ENCODE measurements around the gene TDO2.

Gene TDO2

GRCh38 chr4:155903453-155903852 lies at the start of gene TDO2:
TSS of gene TDO2 (plus strand) at chr4:155903696. CDS start at chr4:155903759, 63 bp downstream.
- H3K27me3 Mint-ChIP-seq, result peaks cover 15% of the 10 kb centered on the region
- H3K9me3 Mint-ChIP-seq, result no peaks in the 10 kb centered on the region
- no peak within 1 kb of the TSS for H3K4me3 Mint-ChIP-seq
- no peak within 1 kb of the TSS for H3K27ac Mint-ChIP-seq
- no peaks in the 10 kb centered on the region for H3K4me1 Mint-ChIP-seq
- H3K36me3 Mint-ChIP-seq, result no peaks in the 10 kb centered on the region

DNA sequence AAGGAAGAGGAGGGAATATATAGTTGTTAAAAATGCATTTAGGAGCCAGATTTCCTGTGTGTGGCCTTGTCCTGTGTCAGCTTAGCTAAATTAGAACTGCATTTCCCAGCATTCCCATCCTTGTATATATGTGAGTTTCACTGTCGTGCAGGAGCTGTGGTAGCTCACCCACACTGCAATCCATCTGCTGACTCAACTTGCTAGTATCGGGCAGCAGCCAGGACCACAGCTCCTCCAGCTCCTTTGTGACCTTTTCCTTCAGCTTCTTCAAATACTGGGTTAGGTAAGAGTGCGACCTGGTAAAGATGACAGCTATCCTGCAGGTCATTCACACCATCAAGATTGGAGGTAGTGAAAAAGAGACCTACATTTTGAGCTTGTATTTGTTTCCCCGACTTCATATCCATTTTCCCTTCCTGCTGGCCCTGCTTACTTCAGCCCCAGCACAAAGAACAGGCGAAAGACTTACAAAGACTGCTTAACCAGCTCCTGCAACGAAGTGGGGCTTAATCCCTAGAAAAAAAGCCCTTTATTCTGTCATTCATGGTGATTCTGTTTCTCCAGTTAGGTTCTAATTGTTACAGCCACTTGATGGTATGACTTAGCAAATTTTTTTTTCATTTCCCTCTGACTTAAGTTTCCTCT lies 48.8 kb upstream of the TDO2 start:
- H3K27ac Mint-ChIP-seq, result no peak overlapping the region
- H3K9me3 Mint-ChIP-seq, result peaks cover 8% of the 10 kb centered on the region
- no peaks in the 10 kb centered on the region for H3K36me3 Mint-ChIP-seq
- no peaks in the 10 kb centered on the region for H3K4me1 Mint-ChIP-seq
- H3K4me3 Mint-ChIP-seq, result no peak overlapping the region
- peaks cover 14% of the 10 kb centered on the region for H3K27me3 Mint-ChIP-seq

DNA sequence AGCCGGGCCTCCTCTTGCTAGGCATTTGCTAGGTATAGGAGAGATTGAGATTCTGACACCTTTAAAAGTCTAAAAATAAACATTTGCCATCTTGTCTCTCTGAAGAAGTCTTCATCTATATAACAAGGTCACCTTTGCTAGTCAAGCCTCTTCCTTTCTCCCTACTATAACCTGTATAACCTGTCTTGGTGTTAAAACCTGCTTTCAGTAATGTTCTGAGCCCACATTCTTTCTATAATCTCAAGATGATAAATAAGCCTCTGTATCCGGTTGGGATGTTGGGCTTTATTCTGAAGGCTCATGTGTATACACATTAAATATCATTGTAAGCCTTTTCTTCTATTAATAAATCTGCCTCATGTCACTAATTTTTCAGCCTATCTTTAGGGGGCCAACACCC lies 47.6 kb upstream of the TDO2 start:
- Mint-ChIP-seq H3K27ac (no peak overlapping the region), H3K4me3 (no peak overlapping the region), H3K4me1 (no peaks in the 10 kb centered on the region), H3K27me3 (peaks cover 11% of the 10 kb centered on the region), H3K9me3 (no peaks in the 10 kb centered on the region), H3K36me3 (no peaks in the 10 kb centered on the region)

DNA sequence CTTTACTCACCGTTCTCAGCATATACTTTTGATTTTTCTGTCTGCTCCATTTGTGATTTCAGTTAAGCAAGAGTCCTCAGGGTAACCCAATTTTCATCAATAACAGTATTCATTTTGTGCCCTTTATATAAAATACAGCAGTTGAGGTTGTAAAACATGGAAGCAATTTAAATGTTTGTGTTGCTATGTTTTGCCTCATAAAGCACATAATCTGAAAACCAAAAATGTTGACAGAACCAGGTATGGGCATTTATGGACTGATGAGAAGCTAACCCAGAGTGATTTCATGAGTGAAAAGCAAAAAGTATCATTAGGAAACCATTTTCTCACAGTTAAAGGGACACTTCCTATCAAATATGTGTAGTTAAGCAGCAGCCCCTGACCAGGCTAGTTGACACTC lies 37.3 kb upstream of the TDO2 start, which contains the start of gene ASIC5:
Gene ASIC5, minus strand, starts transcription at position 101 of the 400 bp plus-strand sequence. Its CDS starts 51 bp downstream, at position 50.
- Mint-ChIP-seq H3K4me3 (no peak within 1 kb of the TSS), H3K27me3 (peaks cover 9% of the 10 kb centered on the region), H3K27ac (no peak within 1 kb of the TSS), H3K36me3 (peaks cover 2% of the 10 kb centered on the region), H3K4me1 (no peaks in the 10 kb centered on the region), H3K9me3 (peaks cover 18% of the 10 kb centered on the region)

GRCh38 chr4:155875878-155876277 lies 27.6 kb upstream of the TDO2 start:
- Mint-ChIP-seq H3K27ac (no peak overlapping the region), H3K27me3 (peaks cover 5% of the 10 kb centered on the region), H3K4me1 (no peaks in the 10 kb centered on the region), H3K9me3 (no peaks in the 10 kb centered on the region), H3K36me3 (no peaks in the 10 kb centered on the region), H3K4me3 (no peak overlapping the region)

DNA sequence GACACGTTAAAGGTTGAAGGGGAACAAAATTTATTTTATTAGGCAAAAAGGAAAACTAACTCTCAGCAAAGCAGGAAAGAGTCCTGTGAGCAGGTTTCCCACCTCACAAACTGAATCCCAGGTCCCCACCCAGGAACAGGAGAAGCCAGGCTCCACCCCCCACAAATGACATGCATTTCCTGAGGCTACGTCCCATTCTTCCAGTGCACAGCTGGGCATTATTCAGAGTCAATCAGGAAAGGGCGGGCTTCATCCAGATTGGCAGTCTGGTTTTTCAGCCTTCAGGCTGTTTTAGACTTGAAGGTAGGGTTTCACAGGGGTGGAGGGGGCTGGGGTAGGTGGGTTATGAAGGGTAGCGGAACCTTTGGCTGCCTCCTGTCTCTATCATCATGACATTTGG lies 25.5 kb upstream of the TDO2 start:
- H3K27me3 Mint-ChIP-seq, result no peaks in the 10 kb centered on the region
- no peak overlapping the region for H3K27ac Mint-ChIP-seq
- H3K4me3 Mint-ChIP-seq, result no peak overlapping the region
- no peaks in the 10 kb centered on the region for H3K36me3 Mint-ChIP-seq
- H3K4me1 Mint-ChIP-seq, result no peaks in the 10 kb centered on the region
- no peaks in the 10 kb centered on the region for H3K9me3 Mint-ChIP-seq

GRCh38 chr4:155878611-155879010 lies 24.9 kb upstream of the TDO2 start:
- no peak overlapping the region for H3K27ac Mint-ChIP-seq
- H3K36me3 Mint-ChIP-seq, result no peaks in the 10 kb centered on the region
- H3K27me3 Mint-ChIP-seq, result peaks cover 2% of the 10 kb centered on the region
- H3K4me3 Mint-ChIP-seq, result no peak overlapping the region
- no peaks in the 10 kb centered on the region for H3K9me3 Mint-ChIP-seq
- no peaks in the 10 kb centered on the region for H3K4me1 Mint-ChIP-seq

DNA sequence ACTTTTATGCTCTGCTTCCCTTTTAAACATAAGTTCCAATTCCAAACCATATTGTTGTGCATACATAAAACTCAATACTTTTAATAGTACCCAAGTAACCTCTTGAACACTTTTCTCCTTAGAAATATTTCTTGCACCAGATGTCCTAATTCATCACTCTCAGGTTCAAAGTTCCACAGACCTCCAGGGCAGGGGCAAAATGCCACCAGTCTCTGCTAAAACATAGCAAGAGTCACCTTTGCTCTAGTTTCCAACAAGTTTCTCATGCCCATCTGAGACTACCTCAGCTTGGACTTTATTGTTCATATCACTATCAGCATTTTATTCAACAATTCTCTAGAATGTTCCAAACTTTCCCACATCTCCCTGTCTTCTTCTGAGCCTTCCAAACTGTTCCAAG lies 23.7 kb upstream of the TDO2 start:
- Mint-ChIP-seq H3K4me3 (no peak overlapping the region), H3K36me3 (no peaks in the 10 kb centered on the region), H3K27me3 (peaks cover 4% of the 10 kb centered on the region), H3K4me1 (no peaks in the 10 kb centered on the region), H3K27ac (no peak overlapping the region), H3K9me3 (no peaks in the 10 kb centered on the region)

- H3K4me3 Mint-ChIP-seq, result no peak overlapping the region
- H3K27me3 Mint-ChIP-seq, result peaks cover 5% of the 10 kb centered on the region
- H3K27ac Mint-ChIP-seq, result no peak overlapping the region
- H3K4me1 Mint-ChIP-seq, result no peaks in the 10 kb centered on the region
- no peaks in the 10 kb centered on the region for H3K9me3 Mint-ChIP-seq
- no peaks in the 10 kb centered on the region for H3K36me3 Mint-ChIP-seq
Measured at GRCh38 chr4:155881555-155881954, 21.9 kb upstream of the TDO2 start.

- Mint-ChIP-seq H3K9me3 (no peaks in the 10 kb centered on the region), H3K27me3 (peaks cover 7% of the 10 kb centered on the region), H3K27ac (no peak overlapping the region), H3K4me3 (no peak overlapping the region), H3K36me3 (no peaks in the 10 kb centered on the region), H3K4me1 (no peaks in the 10 kb centered on the region)
Measured at GRCh38 chr4:155883895-155884294, 19.6 kb upstream of the TDO2 start.

DNA sequence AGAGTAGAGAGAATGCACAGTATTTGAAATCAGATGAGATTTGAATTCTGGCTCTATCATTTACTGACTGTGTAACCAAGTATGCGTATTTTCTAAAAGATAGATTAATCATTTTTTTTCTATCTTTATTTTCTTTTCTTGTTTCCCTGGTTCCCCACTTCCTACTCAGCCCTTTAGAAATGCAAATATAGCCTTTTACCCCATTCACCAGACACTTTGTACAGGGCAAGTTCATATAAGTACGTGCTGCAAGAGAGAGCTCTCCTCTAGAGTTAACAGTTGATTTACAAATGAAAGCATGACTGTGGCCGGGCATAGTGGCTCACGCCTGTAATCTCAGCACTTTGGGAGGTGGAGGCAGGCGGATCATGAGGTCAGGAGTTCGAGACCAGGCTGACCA lies 17.8 kb upstream of the TDO2 start:
- H3K27me3 Mint-ChIP-seq, result peaks cover 8% of the 10 kb centered on the region
- H3K36me3 Mint-ChIP-seq, result no peaks in the 10 kb centered on the region
- H3K27ac Mint-ChIP-seq, result no peak overlapping the region
- no peaks in the 10 kb centered on the region for H3K4me1 Mint-ChIP-seq
- no peak overlapping the region for H3K4me3 Mint-ChIP-seq
- no peaks in the 10 kb centered on the region for H3K9me3 Mint-ChIP-seq

GRCh38 chr4:155887045-155887444 lies 16.5 kb upstream of the TDO2 start:
- Mint-ChIP-seq H3K9me3 (no peaks in the 10 kb centered on the region), H3K36me3 (no peaks in the 10 kb centered on the region), H3K27ac (no peak overlapping the region)

DNA sequence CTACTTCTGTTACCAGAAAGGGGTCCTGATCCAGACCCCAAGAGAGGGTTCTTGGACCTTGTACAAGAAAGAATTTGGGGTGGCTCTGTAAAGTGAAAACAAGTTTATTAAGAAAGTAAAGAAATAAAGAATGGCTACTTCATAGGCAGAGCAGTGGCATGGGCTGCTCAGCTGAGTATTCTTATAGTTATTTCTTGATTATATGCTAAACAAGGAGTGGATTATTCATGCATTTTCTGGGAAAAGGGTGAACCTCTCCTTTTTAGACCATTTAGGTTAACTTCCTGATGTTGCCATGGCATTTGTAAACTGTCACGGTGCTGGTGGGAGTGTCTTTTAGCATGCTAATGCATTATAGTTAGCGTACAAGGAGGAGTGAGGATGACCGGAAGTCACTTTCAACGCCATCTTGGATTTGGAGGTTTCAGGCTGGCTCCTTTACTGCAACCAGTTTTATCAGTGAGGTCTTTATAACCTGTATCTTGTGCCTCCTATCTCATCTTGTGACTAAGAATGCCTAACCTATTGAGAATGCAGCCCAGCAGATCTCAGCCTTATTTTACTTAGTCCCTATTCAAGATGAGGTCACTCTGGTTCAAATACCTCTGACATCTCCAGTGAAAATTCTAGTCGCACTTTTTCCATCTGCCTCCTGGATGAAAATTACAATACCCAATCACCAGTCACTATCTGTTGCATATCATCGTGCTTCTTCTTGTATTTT lies 15.5 kb upstream of the TDO2 start:
- Mint-ChIP-seq H3K27ac (no peak overlapping the region), H3K36me3 (no peaks in the 10 kb centered on the region), H3K27me3 (peaks cover 18% of the 10 kb centered on the region), H3K4me1 (no peaks in the 10 kb centered on the region), H3K9me3 (no peaks in the 10 kb centered on the region), H3K4me3 (no peak overlapping the region)

More at GRCh38 chr4:155887045-155887444, 16.5 kb upstream of the TDO2 start:
- no peak overlapping the region for H3K4me3 Mint-ChIP-seq
- H3K4me1 Mint-ChIP-seq, result no peaks in the 10 kb centered on the region
- peaks cover 18% of the 10 kb centered on the region for H3K27me3 Mint-ChIP-seq

GRCh38 chr4:155889031-155889793 lies 14.3 kb upstream of the TDO2 start:
- Mint-ChIP-seq H3K27ac (no peak overlapping the region), H3K4me1 (no peaks in the 10 kb centered on the region), H3K27me3 (peaks cover 19% of the 10 kb centered on the region), H3K4me3 (no peak overlapping the region), H3K9me3 (peaks cover 6% of the 10 kb centered on the region), H3K36me3 (no peaks in the 10 kb centered on the region)

DNA sequence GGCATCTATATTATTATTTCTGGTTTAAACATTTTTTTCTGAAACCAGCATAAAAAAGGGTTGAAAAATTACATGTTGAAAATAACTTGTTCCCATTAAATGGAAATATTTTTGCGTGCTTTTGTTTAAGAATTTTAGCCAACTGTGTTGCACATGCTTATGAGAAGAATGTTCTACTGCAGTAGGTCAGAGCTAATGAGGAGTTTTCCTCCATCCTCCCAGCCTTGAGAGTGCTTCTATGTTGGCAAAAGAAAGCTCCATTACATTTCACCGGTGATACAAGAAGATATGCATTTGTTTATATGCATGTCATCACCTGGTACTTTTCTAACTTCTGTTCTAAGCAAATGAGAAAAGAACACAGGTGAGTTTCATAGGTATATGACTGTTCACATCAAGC lies 13.6 kb upstream of the TDO2 start:
- no peaks in the 10 kb centered on the region for H3K36me3 Mint-ChIP-seq
- H3K4me3 Mint-ChIP-seq, result no peak overlapping the region
- H3K4me1 Mint-ChIP-seq, result no peaks in the 10 kb centered on the region
- no peak overlapping the region for H3K27ac Mint-ChIP-seq
- peaks cover 7% of the 10 kb centered on the region for H3K9me3 Mint-ChIP-seq
- H3K27me3 Mint-ChIP-seq, result peaks cover 19% of the 10 kb centered on the region

GRCh38 chr4:155891058-155891457 lies 12.4 kb upstream of the TDO2 start:
- Mint-ChIP-seq H3K36me3 (no peaks in the 10 kb centered on the region), H3K9me3 (peaks cover 12% of the 10 kb centered on the region), H3K27ac (no peak overlapping the region)

More at GRCh38 chr4:155891058-155891457, 12.4 kb upstream of the TDO2 start:
- no peak overlapping the region for H3K4me3 Mint-ChIP-seq
- peaks cover 19% of the 10 kb centered on the region for H3K27me3 Mint-ChIP-seq
- H3K4me1 Mint-ChIP-seq, result no peaks in the 10 kb centered on the region

Data from activated naive CD4-positive, alpha-beta T cell treated with anti-CD3 and anti-CD28 coated beads, Interleukin-2, amount 50 U/mL, for 24 hours (primary cell).